HepG2 (cell line): Measurements from ENCODE around the gene MYL11. TPM values are rescaled to one million over a fixed set of nuclear protein-coding genes. Genes with fewer than 3 reads are reported as not detected.

ENCODE experiments used
- ASH2L ChIP-seq: fragments of 300-600, 200-600 bp; sonication (generic); IDR thresholded peaks from 2 replicates; pipeline ENCODE4 v1.7.0; 2017; ENCODE audit warnings: low read depth, mild to moderate bottlenecking, moderate library complexity, mixed read lengths, low read length; ENCODE audit not compliant: insufficient read length
- ISX ChIP-seq: sonication (generic); formaldehyde crosslinking; conservative IDR thresholded peaks from 2 replicates; pipeline ENCODE4 v1.5.0; 2020; ENCODE audit warnings: missing genetic modification reagents
- SAP130 ChIP-seq: IDR thresholded peaks from 2 replicates; pipeline ENCODE4 v1.6.1; 2016; ENCODE audit warnings: low read depth
- SIN3A ChIP-seq: IDR thresholded peaks from 2 replicates; pipeline ENCODE4 v1.6.1; 2011; ENCODE audit warnings: low read depth, mild to moderate bottlenecking, control low read depth, low read length, borderline replicate concordance
- SKIL ChIP-seq: sonication (generic); formaldehyde crosslinking; IDR thresholded peaks from 2 replicates; pipeline ENCODE4 v1.8.0; 2022; ENCODE audit warnings: missing genetic modification reagents, mild to moderate bottlenecking, moderate library complexity, borderline replicate concordance
- SOX5 ChIP-seq: IDR thresholded peaks from 2 replicates; pipeline ENCODE4 v1.6.1; 2016; ENCODE audit warnings: borderline replicate concordance
- SP1 ChIP-seq, 2 experiments: fragments of 450-650 bp in 1 of 2; sonication (generic) in 1 of 2; formaldehyde crosslinking in 1 of 2; IDR thresholded peaks; 2 replicates each; pipeline versions ENCODE4 v1.4.0 to v1.6.1; 2016 to 2020; ENCODE audit warnings: missing genetic modification reagents in 1 of 2
- TAF1 ChIP-seq: sonication (generic); formaldehyde crosslinking; IDR thresholded peaks from 2 replicates; pipeline ENCODE4 v1.4.0; 2020; ENCODE audit warnings: missing genetic modification reagents
- TEF ChIP-seq: sonication (generic); formaldehyde crosslinking; IDR thresholded peaks from 2 replicates; pipeline ENCODE4 v1.5.0; 2020; ENCODE audit warnings: missing genetic modification reagents
- XRCC5 ChIP-seq: fragments of 200-400 bp; formaldehyde crosslinking; optimal IDR thresholded peaks from 2 replicates; pipeline ENCODE3; 2017; ENCODE audit warnings: mild to moderate bottlenecking, low read length
- YEATS2 ChIP-seq: sonication (generic); formaldehyde crosslinking; IDR thresholded peaks from 2 replicates; pipeline ENCODE4 v1.4.0; 2020; ENCODE audit warnings: missing genetic modification reagents, borderline replicate concordance
- ZNF362 ChIP-seq: sonication (generic); formaldehyde crosslinking; IDR thresholded peaks from 2 replicates; pipeline ENCODE4 v1.4.0; 2020; ENCODE audit warnings: missing genetic modification reagents, mild to moderate bottlenecking, borderline replicate concordance
- ZNF709 ChIP-seq: sonication (generic); formaldehyde crosslinking; IDR thresholded peaks from 2 replicates; pipeline ENCODE4 v1.5.0; 2020; ENCODE audit warnings: mild to moderate bottlenecking, missing genetic modification reagents
- ZNF83 ChIP-seq: sonication (generic); formaldehyde crosslinking; IDR thresholded peaks from 2 replicates; pipeline ENCODE4 v1.4.0; 2020; ENCODE audit warnings: missing genetic modification reagents, mild to moderate bottlenecking, borderline replicate concordance
- polyA plus RNA-seq, 8 experiments: library from polyadenylated mRNA; depleted of rRNA in 3 of 8; stranded (reverse) in 7 of 8; unstranded in 1 of 8; fragments of >200 nt; fragmentation: Illumina TruSeq in 4 of 8; extraction: Trizol in 4 of 8; gene quantifications; 2 replicates each; pipeline versions ENCODE4 v1.2.1 to v1.2.3, GENCODE V29; 2011 to 2016; ENCODE audit warnings: low read depth in 4 of 8, missing spikeins in 1 of 8, mixed read lengths in 1 of 8; ENCODE audit not compliant: insufficient read depth in 1 of 8
- total RNA-seq, 5 experiments: library from RNA; depleted of rRNA; stranded (reverse); fragments of >200 nt; fragmentation: Illumina TruSeq; extraction: Trizol; gene quantifications; 2 replicates each; pipeline ENCODE4 v1.2.3, GENCODE V29; 2016; ENCODE audit warnings: low read depth in 1 of 5
- TF ChIP-seq, protein P1 (sequence below): fragments of 450-650 bp; IDR thresholded peaks from 2 replicates; pipeline ENCODE4 v1.6.1; 2016
- TF ChIP-seq, protein P2 (sequence below): sonication (generic); formaldehyde crosslinking; IDR thresholded peaks from 2 replicates; pipeline ENCODE4 v1.5.1; 2020; ENCODE audit warnings: mild to moderate bottlenecking, missing genetic modification reagents, moderate library complexity
- TF ChIP-seq, protein P3 (sequence below): conservative IDR thresholded peaks from 2 replicates; pipeline ENCODE4 v1.6.1; 2018; ENCODE audit warnings: missing genetic modification reagents

Gene MYL11
- total and polyA plus RNA-seq, 2 of the 13 experiments (the other 11 are each of a cell fraction or from before 2014, with no cell fraction given), result not detected

DNA sequence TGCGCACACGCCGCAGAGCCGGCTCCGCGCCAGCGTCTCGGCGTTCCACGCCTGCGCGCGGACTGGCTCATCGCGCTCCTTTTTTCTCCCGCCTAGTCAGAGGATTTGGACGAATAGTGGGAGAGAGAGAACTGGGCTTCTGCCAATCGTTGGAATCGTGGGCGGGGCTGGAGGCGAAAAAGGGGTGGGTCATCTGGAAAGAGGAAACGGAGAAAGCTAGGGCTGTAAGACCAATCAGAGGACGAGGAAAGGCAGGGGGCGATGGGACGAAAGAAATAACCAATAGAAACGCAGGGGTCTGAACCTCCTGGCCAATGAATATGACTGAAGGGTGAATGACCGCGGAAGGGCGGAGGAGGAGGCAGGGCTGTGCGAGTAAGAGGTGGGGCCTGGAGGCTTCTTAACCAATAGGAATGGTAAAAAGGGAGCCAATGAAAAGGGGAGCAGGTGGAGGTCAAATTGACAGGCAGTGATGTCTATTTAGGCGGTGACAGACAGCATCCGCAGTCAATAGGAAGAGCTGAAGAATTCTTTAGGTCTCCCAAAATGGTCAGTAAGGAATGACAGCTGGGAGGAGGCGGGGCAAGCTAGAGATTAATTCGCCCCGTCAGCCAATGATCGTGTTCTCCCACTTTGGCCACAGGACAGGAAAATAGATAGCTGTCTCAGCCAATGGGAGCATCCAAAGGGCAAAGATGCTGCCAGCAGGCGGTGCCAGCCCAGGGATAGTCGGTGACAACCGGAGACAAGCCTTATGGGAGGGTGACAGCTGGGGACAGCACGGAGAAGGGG, 4.0 kb upstream of the MYL11 start, which contains the start of gene TBC1D10B (continued):
- no peak for TF ChIP-seq SKIL (CRISPR knock-in tag)
- peak; percentile 94 for TF ChIP-seq SP1 (IDR thresholded peaks at IDR 0.05)
- TF ChIP-seq SP1 (CRISPR knock-in tag; IDR thresholded peaks at IDR 0.05), result peak; percentile 93
- peak; percentile 20 for TF ChIP-seq ASH2L
- TF ChIP-seq ZNF362, result no peak
- TF ChIP-seq, protein P1, sequence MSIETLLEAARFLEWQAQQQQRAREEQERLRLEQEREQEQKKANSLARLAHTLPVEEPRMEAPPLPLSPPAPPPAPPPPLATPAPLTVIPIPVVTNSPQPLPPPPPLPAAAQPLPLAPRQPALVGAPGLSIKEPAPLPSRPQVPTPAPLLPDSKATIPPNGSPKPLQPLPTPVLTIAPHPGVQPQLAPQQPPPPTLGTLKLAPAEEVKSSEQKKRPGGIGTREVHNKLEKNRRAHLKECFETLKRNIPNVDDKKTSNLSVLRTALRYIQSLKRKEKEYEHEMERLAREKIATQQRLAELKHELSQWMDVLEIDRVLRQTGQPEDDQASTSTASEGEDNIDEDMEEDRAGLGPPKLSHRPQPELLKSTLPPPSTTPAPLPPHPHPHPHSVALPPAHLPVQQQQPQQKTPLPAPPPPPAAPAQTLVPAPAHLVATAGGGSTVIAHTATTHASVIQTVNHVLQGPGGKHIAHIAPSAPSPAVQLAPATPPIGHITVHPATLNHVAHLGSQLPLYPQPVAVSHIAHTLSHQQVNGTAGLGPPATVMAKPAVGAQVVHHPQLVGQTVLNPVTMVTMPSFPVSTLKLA, result 0 out of 2 replicates have a peak, but pooled peaks have one; percentile 9
- peak; percentile 60 for TF ChIP-seq XRCC5
- TF ChIP-seq, protein P2, sequence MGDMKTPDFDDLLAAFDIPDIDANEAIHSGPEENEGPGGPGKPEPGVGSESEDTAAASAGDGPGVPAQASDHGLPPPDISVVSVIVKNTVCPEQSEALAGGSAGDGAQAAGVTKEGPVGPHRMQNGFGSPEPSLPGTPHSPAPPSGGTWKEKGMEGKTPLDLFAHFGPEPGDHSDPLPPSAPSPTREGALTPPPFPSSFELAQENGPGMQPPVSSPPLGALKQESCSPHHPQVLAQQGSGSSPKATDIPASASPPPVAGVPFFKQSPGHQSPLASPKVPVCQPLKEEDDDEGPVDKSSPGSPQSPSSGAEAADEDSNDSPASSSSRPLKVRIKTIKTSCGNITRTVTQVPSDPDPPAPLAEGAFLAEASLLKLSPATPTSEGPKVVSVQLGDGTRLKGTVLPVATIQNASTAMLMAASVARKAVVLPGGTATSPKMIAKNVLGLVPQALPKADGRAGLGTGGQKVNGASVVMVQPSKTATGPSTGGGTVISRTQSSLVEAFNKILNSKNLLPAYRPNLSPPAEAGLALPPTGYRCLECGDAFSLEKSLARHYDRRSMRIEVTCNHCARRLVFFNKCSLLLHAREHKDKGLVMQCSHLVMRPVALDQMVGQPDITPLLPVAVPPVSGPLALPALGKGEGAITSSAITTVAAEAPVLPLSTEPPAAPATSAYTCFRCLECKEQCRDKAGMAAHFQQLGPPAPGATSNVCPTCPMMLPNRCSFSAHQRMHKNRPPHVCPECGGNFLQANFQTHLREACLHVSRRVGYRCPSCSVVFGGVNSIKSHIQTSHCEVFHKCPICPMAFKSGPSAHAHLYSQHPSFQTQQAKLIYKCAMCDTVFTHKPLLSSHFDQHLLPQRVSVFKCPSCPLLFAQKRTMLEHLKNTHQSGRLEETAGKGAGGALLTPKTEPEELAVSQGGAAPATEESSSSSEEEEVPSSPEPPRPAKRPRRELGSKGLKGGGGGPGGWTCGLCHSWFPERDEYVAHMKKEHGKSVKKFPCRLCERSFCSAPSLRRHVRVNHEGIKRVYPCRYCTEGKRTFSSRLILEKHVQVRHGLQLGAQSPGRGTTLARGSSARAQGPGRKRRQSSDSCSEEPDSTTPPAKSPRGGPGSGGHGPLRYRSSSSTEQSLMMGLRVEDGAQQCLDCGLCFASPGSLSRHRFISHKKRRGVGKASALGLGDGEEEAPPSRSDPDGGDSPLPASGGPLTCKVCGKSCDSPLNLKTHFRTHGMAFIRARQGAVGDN (CRISPR knock-in tag), result peak; percentile 63; the same call in 1 of the 2 replicates
- TF ChIP-seq ZNF709 (CRISPR knock-in tag), result peak; percentile 49; the same call in 1 of the 2 replicates
- TF ChIP-seq SIN3A, result peak; percentile 71; the same call in 1 of the 2 replicates
- TF ChIP-seq YEATS2 (CRISPR knock-in tag), result peak; percentile 62; the same call in 1 of the 2 replicates
- peak; percentile 94 for TF ChIP-seq SAP130
- no peak for TF ChIP-seq TEF
- peak; percentile 51; the same call in 1 of the 2 replicates for TF ChIP-seq SOX5 (CRISPR knock-in tag)
- TF ChIP-seq TAF1 (CRISPR knock-in tag), result peak; percentile 51
- TF ChIP-seq ZNF83, result no peak
- no peak for TF ChIP-seq ISX (CRISPR knock-in tag)
- TF ChIP-seq, protein P3, sequence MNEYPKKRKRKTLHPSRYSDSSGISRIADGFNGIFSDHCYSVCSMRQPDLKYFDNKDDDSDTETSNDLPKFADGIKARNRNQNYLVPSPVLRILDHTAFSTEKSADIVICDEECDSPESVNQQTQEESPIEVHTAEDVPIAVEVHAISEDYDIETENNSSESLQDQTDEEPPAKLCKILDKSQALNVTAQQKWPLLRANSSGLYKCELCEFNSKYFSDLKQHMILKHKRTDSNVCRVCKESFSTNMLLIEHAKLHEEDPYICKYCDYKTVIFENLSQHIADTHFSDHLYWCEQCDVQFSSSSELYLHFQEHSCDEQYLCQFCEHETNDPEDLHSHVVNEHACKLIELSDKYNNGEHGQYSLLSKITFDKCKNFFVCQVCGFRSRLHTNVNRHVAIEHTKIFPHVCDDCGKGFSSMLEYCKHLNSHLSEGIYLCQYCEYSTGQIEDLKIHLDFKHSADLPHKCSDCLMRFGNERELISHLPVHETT (CRISPR knock-in tag), result peak; percentile 95
